SKM-1 treated with dmso at 0.1 percent for 144 hours (cell line): ENCODE results near the gene NDEL1.
"Not testable (repeated sequence)": the region's sequence is repeated elsewhere in the genome, so short reads cannot be mapped to it uniquely, and the experiment has no call there.

ENCODE experiments used
- DNase-seq: peaks from one replicate; lab custom pipeline; 2025; ENCODE audit not compliant: unreplicated experiment; lab: John Stamatoyannopoulos, UW

Gene NDEL1

GRCh38 chr17:8435245-8436168 lies at the start of gene NDEL1:
Gene NDEL1, plus strand, starts transcription at chr17:8435884. Its CDS starts 8,388 bp downstream, at chr17:8444272.
- DNase-seq = peak; percentile 88

- DNase-seq = no peak
Observed at GRCh38 chr17:8386841-8387240, 48.8 kb upstream of the NDEL1 start.

GRCh38 chr17:8387914-8388651 lies 47.6 kb upstream of the NDEL1 start:
- no peak for DNase-seq

- DNase-seq = no peak
Observed at GRCh38 chr17:8391711-8392110, 44.0 kb upstream of the NDEL1 start.

- no peak for DNase-seq
Observed at GRCh38 chr17:8392274-8392673, 43.4 kb upstream of the NDEL1 start.

GRCh38 chr17:8392674-8393469 lies 42.8 kb upstream of the NDEL1 start:
- DNase-seq = no peak

GRCh38 chr17:8393470-8394231 lies 42.0 kb upstream of the NDEL1 start:
- no peak for DNase-seq

- not testable (repeated sequence) for DNase-seq
Observed at GRCh38 chr17:8394497-8394896, 41.2 kb upstream of the NDEL1 start.

GRCh38 chr17:8397636-8398035 lies 38.0 kb upstream of the NDEL1 start, which contains the start of gene RNF222:
Gene RNF222, minus strand, starts transcription at chr17:8397827. Its CDS starts 4,366 bp downstream, at chr17:8393461.
- DNase-seq = no peak

- no peak for DNase-seq
Observed at GRCh38 chr17:8398980-8399379, 36.7 kb upstream of the NDEL1 start.

- no peak for DNase-seq
Observed at GRCh38 chr17:8401107-8401506, 34.6 kb upstream of the NDEL1 start.

- DNase-seq = no peak
Observed at GRCh38 chr17:8402921-8403536, 32.7 kb upstream of the NDEL1 start.

GRCh38 chr17:8405499-8406016 lies 30.1 kb upstream of the NDEL1 start:
- DNase-seq = no peak

GRCh38 chr17:8406174-8406573 lies 29.5 kb upstream of the NDEL1 start:
- DNase-seq = no peak

- no peak for DNase-seq
Observed at GRCh38 chr17:8408371-8408770, 27.3 kb upstream of the NDEL1 start.

- peak; percentile 11 for DNase-seq
Observed at GRCh38 chr17:8409966-8410882, 25.5 kb upstream of the NDEL1 start.

- DNase-seq = no peak
Observed at GRCh38 chr17:8410883-8411238, 24.8 kb upstream of the NDEL1 start.

GRCh38 chr17:8412089-8412488 lies 23.6 kb upstream of the NDEL1 start:
- DNase-seq = no peak

- DNase-seq = no peak
Observed at GRCh38 chr17:8413328-8413727, 22.4 kb upstream of the NDEL1 start.
